Activated B cell treated with CpG ODN at 0.5 μM for 24 hours (primary cell): ENCODE measurements around the gene EPHA1. TPM values are rescaled to one million over a fixed set of nuclear protein-coding genes. Genes with fewer than 3 reads are reported as not detected.
A peak's percentile ranks its signal among the peaks of the same experiment; 100 is the strongest.

ENCODE experiments used
- ATAC-seq: fragments of 200-7000 bp; cut with Tn5 transposase; one replicate; pipeline ENCODE4 v1.10.0; 2021; ENCODE audit warnings: low read depth, mild to moderate bottlenecking, moderate library complexity
- CTCF ChIA-PET: fragments of 350-600 bp; sonication (Branson Sonifier 250); formaldehyde crosslinking; loops from one replicate; lab custom pipeline; 2021; ENCODE audit warnings: antibody characterized with exemption; lab: Charles Lee
- POLR2A ChIA-PET: fragments of 350-600 bp; sonication (Branson Sonifier 250); formaldehyde crosslinking; loops from one replicate; lab custom pipeline; 2021; ENCODE audit warnings: antibody characterized with exemption; lab: Charles Lee
- DNase-seq: peaks from one replicate; pipeline ENCODE4 v3.0.0; 2022
- H3K27ac Mint-ChIP-seq: one replicate; pipeline ENCODE4 v1.8.0; 2020; ENCODE audit warnings: mixed read lengths
- H3K27me3 Mint-ChIP-seq: one replicate; pipeline ENCODE4 v1.8.0; 2021; ENCODE audit warnings: mixed read lengths
- H3K36me3 Mint-ChIP-seq: one replicate; pipeline ENCODE4 v1.8.0; 2021; ENCODE audit warnings: low read depth, mixed read lengths
- H3K4me1 Mint-ChIP-seq: one replicate; pipeline ENCODE4 v1.8.0; 2021; ENCODE audit warnings: mixed read lengths
- H3K4me3 Mint-ChIP-seq: one replicate; pipeline ENCODE4 v1.8.0; 2020; ENCODE audit warnings: mild to moderate bottlenecking, mixed read lengths
- H3K9me3 Mint-ChIP-seq: one replicate; pipeline ENCODE4 v1.8.0; 2020; ENCODE audit warnings: mixed read lengths
- intact Hi-C: fragments of 100-400 bp; cut with micrococcal nuclease; formaldehyde crosslinking; loops from one replicate; pipeline ENCODE4 v1.15.1; 2024
- total RNA-seq: library from RNA; stranded (reverse); gene quantifications from 2 replicates; pipeline ENCODE4 v1.2.3, GENCODE V29; 2022
- TF ChIP-seq, protein P1 (sequence below): fragments of 200-600 bp; IDR thresholded peaks from one replicate; pipeline ENCODE4 v1.8.0; 2022; ENCODE audit warnings: antibody characterized with exemption, mild to moderate bottlenecking

The EPHA1 gene
- total RNA-seq, 1 donor from 2014 or later, result not detected

GRCh38 chr7:143379611-143380259 lies 28.9 kb downstream of the EPHA1 start:
- POLR2A ChIA-PET, result interaction anchor here (0.7 to 1.6 kb wide), 12 partner anchors 12 to 572 kb away, joined by 3 to 23 read pairs (median 4); partner anchors contain the start of genes CASP2, GSTK1 and TCAF1
- Mint-ChIP-seq H3K27ac (peak overlapping the region; percentile 85), H3K9me3 (no peaks in the 10 kb centered on the region), H3K4me3 (peak overlapping the region; percentile 86), H3K4me1 (peaks cover 37% of the 10 kb centered on the region), H3K36me3 (no peaks in the 10 kb centered on the region), H3K27me3 (no peaks in the 10 kb centered on the region)
- ATAC-seq (no peak), DNase-seq (no peak)
- CTCF ChIA-PET, result interaction anchor here (0.6 to 2.5 kb wide), 13 partner anchors 9 to 526 kb away, joined by 3 to 14 read pairs (median 4); partner anchors contain the start of gene CASP2
- intact Hi-C loops, result loop anchor here (1.0 to 10.0 kb wide), 13 partner anchors 29 to 1455 kb away; partner anchors contain the start of genes CASP2, EPHA1, GSTK1 and TCAF1
- TF ChIP-seq, protein P1, sequence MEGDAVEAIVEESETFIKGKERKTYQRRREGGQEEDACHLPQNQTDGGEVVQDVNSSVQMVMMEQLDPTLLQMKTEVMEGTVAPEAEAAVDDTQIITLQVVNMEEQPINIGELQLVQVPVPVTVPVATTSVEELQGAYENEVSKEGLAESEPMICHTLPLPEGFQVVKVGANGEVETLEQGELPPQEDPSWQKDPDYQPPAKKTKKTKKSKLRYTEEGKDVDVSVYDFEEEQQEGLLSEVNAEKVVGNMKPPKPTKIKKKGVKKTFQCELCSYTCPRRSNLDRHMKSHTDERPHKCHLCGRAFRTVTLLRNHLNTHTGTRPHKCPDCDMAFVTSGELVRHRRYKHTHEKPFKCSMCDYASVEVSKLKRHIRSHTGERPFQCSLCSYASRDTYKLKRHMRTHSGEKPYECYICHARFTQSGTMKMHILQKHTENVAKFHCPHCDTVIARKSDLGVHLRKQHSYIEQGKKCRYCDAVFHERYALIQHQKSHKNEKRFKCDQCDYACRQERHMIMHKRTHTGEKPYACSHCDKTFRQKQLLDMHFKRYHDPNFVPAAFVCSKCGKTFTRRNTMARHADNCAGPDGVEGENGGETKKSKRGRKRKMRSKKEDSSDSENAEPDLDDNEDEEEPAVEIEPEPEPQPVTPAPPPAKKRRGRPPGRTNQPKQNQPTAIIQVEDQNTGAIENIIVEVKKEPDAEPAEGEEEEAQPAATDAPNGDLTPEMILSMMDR, result no peak

- TF ChIP-seq, protein P1, result no peak
- H3K4me1 Mint-ChIP-seq, result peaks cover 41% of the 10 kb centered on the region
- POLR2A ChIA-PET, result no interaction called here
- H3K9me3 Mint-ChIP-seq, result no peaks in the 10 kb centered on the region
- no peaks in the 10 kb centered on the region for H3K27me3 Mint-ChIP-seq
- no peaks in the 10 kb centered on the region for H3K36me3 Mint-ChIP-seq
- CTCF ChIA-PET, result interaction anchor here (1.3 kb wide), 1 partner anchor 77 kb away, joined by 3 read pairs; no protein-coding TSS in a partner anchor
- no peak for ATAC-seq
- H3K27ac Mint-ChIP-seq, result no peak overlapping the region
- H3K4me3 Mint-ChIP-seq, result no peak overlapping the region
- no peak for DNase-seq
- intact Hi-C loops, result no loop called here
Observed at GRCh38 chr7:143376396-143376795, 32.3 kb downstream of the EPHA1 start.

DNA sequence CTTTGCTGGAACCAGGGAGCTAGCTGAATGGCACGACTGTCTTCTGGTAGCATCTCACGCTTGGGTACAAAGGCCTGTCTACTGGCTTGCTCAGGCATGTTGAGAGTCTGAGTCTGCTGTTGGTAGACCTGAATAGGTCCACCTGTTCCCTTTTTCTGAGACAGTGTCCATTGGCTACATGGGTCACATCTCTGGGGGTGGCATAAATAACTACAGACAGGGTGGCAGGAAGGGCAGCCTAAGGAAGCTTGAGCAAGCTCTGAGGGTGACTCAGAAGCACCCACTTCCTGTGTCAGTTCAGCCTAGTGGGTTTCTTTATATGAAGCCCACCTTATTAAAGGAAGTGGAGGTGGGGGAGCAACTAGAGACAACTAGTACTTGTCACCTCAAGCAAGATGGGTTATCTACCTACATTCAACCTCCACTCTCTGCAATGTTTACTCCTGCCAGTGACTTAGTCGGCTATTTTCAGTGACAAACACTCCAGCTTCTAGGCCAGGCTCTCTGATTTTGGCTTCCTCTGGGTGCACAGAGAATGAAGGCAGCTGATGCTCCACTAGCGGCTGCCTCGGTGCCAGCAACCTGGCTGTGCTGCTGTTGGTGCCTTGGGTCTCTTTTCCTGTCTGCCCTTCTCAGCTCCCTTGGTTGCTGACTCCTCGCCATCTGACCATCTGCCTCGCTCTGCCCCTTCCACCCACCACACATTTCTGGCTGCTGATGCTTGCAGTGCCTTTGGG lies 33.2 kb downstream of the EPHA1 start:
- Mint-ChIP-seq H3K9me3 (no peaks in the 10 kb centered on the region), H3K27ac (peak overlapping the region; percentile 60), H3K36me3 (no peaks in the 10 kb centered on the region), H3K4me3 (peak overlapping the region; percentile 16), H3K4me1 (peaks cover 41% of the 10 kb centered on the region), H3K27me3 (no peaks in the 10 kb centered on the region)
- ChIA-PET POLR2A (interaction anchor here (0.6 to 1.0 kb wide), 3 partner anchors 9 to 526 kb away, joined by 4 to 6 read pairs (median 6); partner anchors contain the start of gene TCAF1), CTCF (interaction anchor here (0.7 to 1.2 kb wide), 3 partner anchors 41 to 353 kb away, joined by 3 to 5 read pairs (median 4); no protein-coding TSS in a partner anchor)
- TF ChIP-seq, protein P1, result no peak
- ATAC-seq (peak; percentile 43), DNase-seq (no peak)
- intact Hi-C loops, result no loop called here

DNA sequence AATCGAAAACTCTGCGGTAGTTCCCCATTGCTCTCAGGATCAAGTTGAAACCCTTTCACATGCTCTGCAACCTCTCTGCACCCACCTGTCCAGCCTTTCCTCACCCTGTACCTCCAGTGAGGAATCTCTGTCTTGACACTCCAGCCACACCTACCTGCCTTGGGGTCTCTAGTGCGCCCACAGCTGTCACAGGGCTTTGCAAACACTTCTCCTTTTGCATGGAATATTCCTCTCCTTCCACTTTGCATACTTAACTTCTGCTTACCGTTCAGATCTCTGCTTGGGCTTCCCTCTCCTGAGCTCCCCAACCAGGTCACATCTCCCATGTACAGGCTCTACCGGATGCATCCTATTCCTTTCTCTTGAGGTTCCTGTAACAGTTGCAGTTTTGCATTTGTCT lies 34.1 kb downstream of the EPHA1 start:
- TF ChIP-seq, protein P1, result no peak
- Mint-ChIP-seq H3K4me3 (no peak overlapping the region), H3K36me3 (no peaks in the 10 kb centered on the region), H3K27me3 (no peaks in the 10 kb centered on the region), H3K9me3 (no peaks in the 10 kb centered on the region), H3K4me1 (peaks cover 35% of the 10 kb centered on the region), H3K27ac (peak overlapping the region; percentile 33)
- ChIA-PET CTCF (interaction anchor here (0.7 to 1.2 kb wide), 4 partner anchors 42 to 352 kb away, joined by 3 to 5 read pairs (median 4); partner anchors contain the start of gene CASP2), POLR2A (interaction anchor here (0.6 kb wide), 1 partner anchor 84 kb away, joined by 4 read pairs; no protein-coding TSS in a partner anchor)
- no peak for DNase-seq
- intact Hi-C loops, result no loop called here
- ATAC-seq, result peak; percentile 43
